B cell (primary cell): Measurements from ENCODE around the gene CDC5L. TPM values are rescaled to one million over a fixed set of nuclear protein-coding genes. Genes with fewer than 3 reads are reported as not detected.

Experiments used
- ATAC-seq: fragments of 200-7000 bp; cut with Tn5 transposase; one replicate; pipeline ENCODE4 v1.10.0; 2021; ENCODE audit warnings: low read depth, mild to moderate bottlenecking, moderate number of reproducible peaks, moderate library complexity
- CTCF ChIA-PET: fragments of 350-600 bp; sonication (Branson Sonifier 250); formaldehyde crosslinking; loops from one replicate; lab custom pipeline; 2021; ENCODE audit warnings: antibody characterized with exemption, inconsistent platforms; lab: Charles Lee
- POLR2A ChIA-PET: fragments of 350-600 bp; sonication (Branson Sonifier 250); formaldehyde crosslinking; loops from one replicate; lab custom pipeline; 2021; ENCODE audit warnings: antibody characterized with exemption; lab: Charles Lee
- DNase-seq: peaks from one replicate; pipeline ENCODE4 v3.0.0; 2013
- H2AFZ ChIP-seq: 2 replicates; pipeline ENCODE4 v1.6.1; 2012; ENCODE audit warnings: mild to moderate bottlenecking, low read depth, low read length; ENCODE audit not compliant: insufficient read depth, poor library complexity, severe bottlenecking
- H3K27ac ChIP-seq, 2 donors: 1 replicate in 1 of 2; 2 replicates in 1 of 2; pipeline ENCODE4 v1.5.1; 2012 to 2013; ENCODE audit warnings: low read length in 2 of 2, mild to moderate bottlenecking in 2 of 2, moderate library complexity in 1 of 2
- H3K27me3 ChIP-seq, 4 experiments: fragments of 200-600 bp in 1 of 4; sonication (generic) in 1 of 4; replicated peaks in 1 of 4; 1 replicate in 2 of 4; 2 replicates in 2 of 4; pipeline versions ENCODE4 v1.6.1 to v1.7.0; 2013 to 2016; ENCODE audit warnings: low read length in 3 of 4, mild to moderate bottlenecking in 2 of 4, mixed read lengths in 1 of 4, moderate library complexity in 1 of 4; ENCODE audit not compliant: insufficient read depth in 4 of 4, control insufficient read depth in 3 of 4; ENCODE audit errors: control extremely low read depth in 1 of 4
- H3K36me3 ChIP-seq, 2 experiments: replicated peaks in 1 of 2; 1 replicate in 1 of 2; 2 replicates in 1 of 2; pipeline versions ENCODE4 v1.6.1 to v1.7.1; 2013; ENCODE audit warnings: low read length in 1 of 2; ENCODE audit not compliant: insufficient read depth in 2 of 2, control insufficient read depth in 1 of 2; ENCODE audit errors: control extremely low read depth in 1 of 2, extremely low read depth in 1 of 2
- H3K4me1 ChIP-seq, 2 donors: fragments of 200-600 bp in 1 of 2; sonication (generic) in 1 of 2; 1 replicate in 1 of 2; 2 replicates in 1 of 2; pipeline versions ENCODE4 v1.5.1 to v1.6.1; 2013 to 2017; ENCODE audit warnings: low read length in 2 of 2; ENCODE audit not compliant: control insufficient read depth in 2 of 2, insufficient read depth in 2 of 2
- H3K4me2 ChIP-seq: replicated peaks from 2 replicates; pipeline ENCODE3; 2012; ENCODE audit warnings: mild to moderate bottlenecking, low read depth, low read length; ENCODE audit not compliant: poor library complexity, severe bottlenecking
- H3K4me3 ChIP-seq, 5 experiments: fragments of 200-600 bp in 1 of 5; sonication (generic) in 1 of 5; 1 replicate in 3 of 5; 2 replicates in 2 of 5; pipeline versions ENCODE4 v1.5.1 to v1.7.0; 2011 to 2016; ENCODE audit warnings: low read length in 4 of 5, mild to moderate bottlenecking in 4 of 5, low read depth in 2 of 5, control low read depth in 1 of 5, moderate library complexity in 1 of 5; ENCODE audit not compliant: insufficient read depth in 1 of 5; ENCODE audit errors: control extremely low read depth in 1 of 5, extremely low read depth in 1 of 5
- H3K79me2 ChIP-seq: fragments of 200-600 bp; sonication (generic); one replicate; pipeline ENCODE4 v1.6.0; 2016; ENCODE audit warnings: low read length; ENCODE audit not compliant: control insufficient read depth, insufficient read depth
- H3K9ac ChIP-seq: fragments of 200-600 bp; sonication (generic); 2 replicates; pipeline ENCODE4 v1.6.1; 2017; ENCODE audit warnings: mild to moderate bottlenecking, low read length, moderate library complexity
- H3K9me3 ChIP-seq, 3 donors: one replicate each; pipeline versions ENCODE4 v1.6.1 to v1.7.1; 2013; ENCODE audit warnings: low read length in 2 of 3; ENCODE audit not compliant: control insufficient read depth in 2 of 3, insufficient read depth in 1 of 3; ENCODE audit errors: control extremely low read depth in 1 of 3
- H4K20me1 ChIP-seq: 2 replicates; pipeline ENCODE4 v1.6.0; 2012; ENCODE audit warnings: mild to moderate bottlenecking, low read length; ENCODE audit not compliant: insufficient read depth, control insufficient read depth, poor library complexity, severe bottlenecking
- H3K27ac Mint-ChIP-seq: one replicate; pipeline ENCODE4 v1.8.0; 2021; ENCODE audit warnings: mixed read lengths
- H3K27me3 Mint-ChIP-seq: one replicate; pipeline ENCODE4 v1.8.0; 2021; ENCODE audit warnings: mixed read lengths
- H3K4me1 Mint-ChIP-seq: one replicate; pipeline ENCODE4 v1.8.0; 2021; ENCODE audit warnings: mixed read lengths
- H3K4me3 Mint-ChIP-seq: one replicate; pipeline ENCODE4 v1.8.0; 2021; ENCODE audit warnings: mixed read lengths
- H3K9me3 Mint-ChIP-seq: one replicate; pipeline ENCODE4 v1.8.0; 2022; ENCODE audit warnings: mixed read lengths; ENCODE audit not compliant: insufficient read depth
- EZH2 ChIP-seq: IDR thresholded peaks from 2 replicates; pipeline ENCODE4 v1.6.1; 2012; ENCODE audit warnings: borderline replicate concordance, low read depth, mild to moderate bottlenecking, moderate library complexity, low read length; ENCODE audit not compliant: insufficient read depth, poor library complexity, severe bottlenecking
- WGBS: methylation state at CpG from one replicate; pipeline ENCODE4 v1.1.5; 2013; ENCODE audit warnings: missing lambda C conversion rate; ENCODE audit not compliant: insufficient coverage; 5-methylcytosine and 5-hydroxymethylcytosine counted together
- intact Hi-C: fragments of 100-400 bp; cut with micrococcal nuclease; formaldehyde crosslinking; loops from one replicate; pipeline ENCODE4 v1.10.0; 2022
- polyA plus RNA-seq: library from polyadenylated mRNA; depleted of rRNA; stranded (reverse); fragments of >200 nt; gene quantifications from 2 replicates; pipeline ENCODE4 v1.2.3, GENCODE V29; 2012
- total RNA-seq, 2 donors: library from RNA; stranded (reverse); fragments of 120-200 nt in 1 of 2; gene quantifications; 1 replicate in 1 of 2; 2 replicates in 1 of 2; pipeline versions ENCODE4 v1.2.3 to v1.2.4, GENCODE V29; 2013 to 2022
- TF ChIP-seq, protein P1 (sequence below): fragments of 200-600 bp; IDR thresholded peaks from one replicate; pipeline ENCODE4 v1.8.0; 2022; ENCODE audit warnings: antibody characterized with exemption, mild to moderate bottlenecking

The CDC5L gene
- total and polyA plus RNA-seq, 2 donors (not counting 1 experiment from before 2014, with no cell fraction given): 4.1 to 22.2 TPM

DNA sequence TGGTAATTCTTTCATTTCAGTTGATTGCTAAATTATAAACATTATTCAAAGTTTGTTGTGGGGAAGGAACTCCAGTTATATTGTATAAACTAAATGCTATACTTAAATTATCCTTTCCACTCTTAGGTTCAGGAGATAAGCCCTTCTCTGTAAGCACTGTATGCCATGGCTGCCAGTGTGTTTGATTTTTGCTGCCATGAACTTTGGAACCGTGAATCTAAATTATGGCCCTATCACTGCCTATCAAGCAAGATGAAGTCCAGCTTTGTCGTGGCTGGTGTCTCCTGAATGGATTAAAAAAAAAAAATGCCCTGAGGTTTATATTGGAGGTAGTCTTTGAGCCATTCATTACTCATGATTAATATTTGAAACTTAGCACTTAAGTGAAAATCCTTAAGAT, 44.7 kb downstream of the CDC5L start:
- Mint-ChIP-seq H3K9me3 (no peaks in the 10 kb centered on the region), H3K27ac (no peak overlapping the region), H3K4me3 (no peak overlapping the region), H3K4me1 (no peaks in the 10 kb centered on the region), H3K27me3 (no peaks in the 10 kb centered on the region)
- H3K4me1 ChIP-seq: no peaks in the 10 kb centered on the region
- peaks cover 7% of the 10 kb centered on the region for H4K20me1 ChIP-seq
- H3K9ac ChIP-seq: no peak overlapping the region
- ChIA-PET CTCF (interaction anchor here (0.9 to 1.5 kb wide), 4 partner anchors 21 to 24 kb away, joined by 3 to 5 read pairs (median 4); no protein-coding TSS in a partner anchor), POLR2A (no interaction called here)
- DNase-seq (no peak), ATAC-seq (no peak)
- no CpG with 5 or more reads among the region's 2 CpGs for WGBS
- H3K9me3 ChIP-seq: no peaks in the 10 kb centered on the region
- peaks cover 25 to 52% of the 10 kb centered on the region in 2 experiments for H3K36me3 ChIP-seq
- TF ChIP-seq, protein P1, sequence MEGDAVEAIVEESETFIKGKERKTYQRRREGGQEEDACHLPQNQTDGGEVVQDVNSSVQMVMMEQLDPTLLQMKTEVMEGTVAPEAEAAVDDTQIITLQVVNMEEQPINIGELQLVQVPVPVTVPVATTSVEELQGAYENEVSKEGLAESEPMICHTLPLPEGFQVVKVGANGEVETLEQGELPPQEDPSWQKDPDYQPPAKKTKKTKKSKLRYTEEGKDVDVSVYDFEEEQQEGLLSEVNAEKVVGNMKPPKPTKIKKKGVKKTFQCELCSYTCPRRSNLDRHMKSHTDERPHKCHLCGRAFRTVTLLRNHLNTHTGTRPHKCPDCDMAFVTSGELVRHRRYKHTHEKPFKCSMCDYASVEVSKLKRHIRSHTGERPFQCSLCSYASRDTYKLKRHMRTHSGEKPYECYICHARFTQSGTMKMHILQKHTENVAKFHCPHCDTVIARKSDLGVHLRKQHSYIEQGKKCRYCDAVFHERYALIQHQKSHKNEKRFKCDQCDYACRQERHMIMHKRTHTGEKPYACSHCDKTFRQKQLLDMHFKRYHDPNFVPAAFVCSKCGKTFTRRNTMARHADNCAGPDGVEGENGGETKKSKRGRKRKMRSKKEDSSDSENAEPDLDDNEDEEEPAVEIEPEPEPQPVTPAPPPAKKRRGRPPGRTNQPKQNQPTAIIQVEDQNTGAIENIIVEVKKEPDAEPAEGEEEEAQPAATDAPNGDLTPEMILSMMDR: no peak
- TF ChIP-seq EZH2: no peak
- H3K79me2 ChIP-seq: peaks cover 14% of the 10 kb centered on the region
- intact Hi-C loops: no loop called here
- no peak overlapping the region for H3K27ac ChIP-seq
- H3K4me2 ChIP-seq: no peak overlapping the region
- no peak overlapping the region for H2AFZ ChIP-seq
- H3K4me3 ChIP-seq: no peak overlapping the region
- no peaks in the 10 kb centered on the region for H3K27me3 ChIP-seq

DNA sequence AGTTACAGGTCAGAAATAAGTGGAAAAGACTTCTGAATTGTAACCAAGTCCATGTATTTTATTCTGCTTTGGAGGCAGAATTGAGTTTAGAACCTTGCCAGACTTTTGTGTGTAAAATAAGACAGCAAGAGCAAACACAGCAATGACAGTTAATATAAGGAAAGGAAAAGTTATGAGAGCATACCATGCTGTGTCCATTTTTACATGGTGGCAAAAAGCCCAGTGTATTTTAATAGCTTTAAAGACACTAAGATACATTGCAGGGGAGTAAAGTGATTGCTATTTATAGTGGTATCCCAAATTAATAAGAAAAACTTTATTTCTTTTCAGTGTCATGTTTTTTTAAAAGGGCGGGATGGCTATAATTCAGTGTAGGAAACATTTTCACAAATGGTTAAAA, 45.2 kb downstream of the CDC5L start:
- CTCF ChIA-PET: interaction anchor here (1.0 kb wide), 1 partner anchor 43 kb away, joined by 4 read pairs; no protein-coding TSS in a partner anchor
- intact Hi-C loops: no loop called here
- H2AFZ ChIP-seq: no peak overlapping the region

More for the DNA sequence above, 45.2 kb downstream of the CDC5L start:
- H3K36me3 ChIP-seq: peaks cover 26 to 48% of the 10 kb centered on the region in 2 experiments
- peaks cover 7% of the 10 kb centered on the region for H4K20me1 ChIP-seq
- H3K4me3 ChIP-seq: no peak overlapping the region
- no CpG with 5 or more reads among the region's 1 CpG for WGBS
- TF ChIP-seq EZH2: no peak
- TF ChIP-seq, protein P1: no peak
- Mint-ChIP-seq H3K9me3 (no peaks in the 10 kb centered on the region), H3K27ac (no peak overlapping the region), H3K4me1 (no peaks in the 10 kb centered on the region), H3K27me3 (no peaks in the 10 kb centered on the region), H3K4me3 (no peak overlapping the region)
- no peaks in the 10 kb centered on the region for H3K4me1 ChIP-seq
- H3K9ac ChIP-seq: no peak overlapping the region
- no peaks in the 10 kb centered on the region for H3K9me3 ChIP-seq
- H3K27ac ChIP-seq: no peak overlapping the region
- no peak for ATAC-seq
- H3K79me2 ChIP-seq: peaks cover 14% of the 10 kb centered on the region
- POLR2A ChIA-PET: no interaction called here
- H3K4me2 ChIP-seq: no peak overlapping the region
- no peaks in the 10 kb centered on the region for H3K27me3 ChIP-seq
- DNase-seq: no peak
